GM18873 (cell line): ENCODE measurements around the gene FBXL7.

ENCODE experiments used
- ATAC-seq: cut with Tn5 transposase; IDR thresholded peaks from one replicate; pipeline ENCODE4 v1.9.1; 2021; ENCODE audit warnings: mild to moderate bottlenecking, moderate library complexity, moderate number of reproducible peaks; ENCODE audit not compliant: unreplicated experiment, low FRiP score

FBXL7 gene

GRCh38 chr5:15501091-15501791 lies 1.3 kb downstream of the FBXL7 start:
- ATAC-seq: no peak

GRCh38 chr5:15502208-15502607 lies 2.2 kb downstream of the FBXL7 start:
- no peak for ATAC-seq

GRCh38 chr5:15506146-15506545 lies 6.2 kb downstream of the FBXL7 start:
- ATAC-seq: no peak

- ATAC-seq: no peak
Measured at GRCh38 chr5:15506897-15507296, 6.9 kb downstream of the FBXL7 start.

GRCh38 chr5:15510092-15510491 lies 10.1 kb downstream of the FBXL7 start:
- ATAC-seq: no peak

- ATAC-seq: no peak
Measured at GRCh38 chr5:15510831-15511230, 10.9 kb downstream of the FBXL7 start.

- no peak for ATAC-seq
Measured at GRCh38 chr5:15513431-15513830, 13.5 kb downstream of the FBXL7 start.

GRCh38 chr5:15513911-15514310 lies 13.9 kb downstream of the FBXL7 start:
- ATAC-seq: no peak

- ATAC-seq: no peak
Measured at GRCh38 chr5:15515229-15515628, 15.2 kb downstream of the FBXL7 start.

GRCh38 chr5:15516486-15516885 lies 16.5 kb downstream of the FBXL7 start:
- ATAC-seq: no peak

- ATAC-seq: no peak
Measured at GRCh38 chr5:15518786-15519185, 18.8 kb downstream of the FBXL7 start.

- ATAC-seq: no peak
Measured at GRCh38 chr5:15520856-15521255, 20.9 kb downstream of the FBXL7 start.

GRCh38 chr5:15521381-15522186 lies 21.6 kb downstream of the FBXL7 start:
- no peak for ATAC-seq

GRCh38 chr5:15522187-15522520 lies 22.2 kb downstream of the FBXL7 start:
- ATAC-seq: no peak

- ATAC-seq: no peak
Measured at GRCh38 chr5:15524712-15525111, 24.7 kb downstream of the FBXL7 start.

- no peak for ATAC-seq
Measured at GRCh38 chr5:15525703-15526275, 25.8 kb downstream of the FBXL7 start.

GRCh38 chr5:15526413-15526812 lies 26.4 kb downstream of the FBXL7 start:
- ATAC-seq: no peak

- no peak for ATAC-seq
Measured at GRCh38 chr5:15528476-15528875, 28.5 kb downstream of the FBXL7 start.

GRCh38 chr5:15529013-15529412 lies 29.0 kb downstream of the FBXL7 start:
- no peak for ATAC-seq

GRCh38 chr5:15529821-15530220 lies 29.8 kb downstream of the FBXL7 start:
- ATAC-seq: no peak

GRCh38 chr5:15533129-15533893 lies 33.3 kb downstream of the FBXL7 start:
- ATAC-seq: no peak
